Left lung (tissue), 10 donors: Measurements from ENCODE around the gene CCDC85C. TPM values are rescaled to one million over a fixed set of nuclear protein-coding genes. Genes with fewer than 3 reads are reported as not detected.

ENCODE experiments used
- ATAC-seq: fragments of 200-7000 bp; cut with Tn5 transposase; one replicate; pipeline ENCODE4 v1.9.1; 2020; ENCODE audit warnings: moderate library complexity
- DNase-seq, 4 donors: peaks; one replicate each; pipeline ENCODE4 v3.0.0-alpha.2; 2013 to 2020
- H3K27ac ChIP-seq, 2 donors: fragments of 200-600 bp; sonication (generic) in 1 of 2; one replicate each; pipeline versions ENCODE4 v1.5.0 to v1.8.0; 2020 to 2021
- H3K27me3 ChIP-seq, 2 donors: fragments of 200-600 bp; sonication (generic) in 1 of 2; one replicate each; pipeline versions ENCODE4 v1.5.0 to v1.8.0; 2020 to 2021
- H3K36me3 ChIP-seq, 2 donors: fragments of 200-600 bp; sonication (generic) in 1 of 2; one replicate each; pipeline versions ENCODE4 v1.5.0 to v1.8.0; 2020 to 2021
- H3K4me1 ChIP-seq, 2 donors: fragments of 200-600 bp; one replicate each; pipeline ENCODE4 v1.8.0; 2021
- H3K4me3 ChIP-seq, 2 donors: fragments of 200-600 bp; sonication (generic) in 1 of 2; one replicate each; pipeline versions ENCODE4 v1.5.0 to v1.8.0; 2020 to 2021; ENCODE audit warnings: mild to moderate bottlenecking in 1 of 2
- H3K9me3 ChIP-seq, 2 donors: fragments of 200-600 bp; sonication (generic) in 1 of 2; one replicate each; pipeline versions ENCODE4 v1.5.0 to v1.8.0; 2020 to 2021
- CTCF ChIP-seq, 2 donors: fragments of 200-600 bp; sonication (generic) in 1 of 2; IDR thresholded peaks; one replicate each; pipeline versions ENCODE4 v1.5.0 to v1.8.0; 2021; ENCODE audit warnings: antibody characterized with exemption in 2 of 2
- intact Hi-C, 2 donors: fragments of 100-400 bp; cut with DNase I; formaldehyde crosslinking; loops; one replicate each; pipeline versions ENCODE4 v1.11.2 to v1.14.2; 2022
- polyA plus RNA-seq, 6 donors: library from polyadenylated mRNA; unstranded; fragments of 120-200 nt; gene quantifications; one replicate each; pipeline ENCODE4 v1.2.1, GENCODE V29; 2013; ENCODE audit not compliant: insufficient read length in 6 of 6
- total RNA-seq, 2 donors: library from RNA; stranded (reverse); fragmentation: NEBNext Ultra II Directional; extraction: Animal tissue kit (Norgen Biotek cat#: 25700); gene quantifications; one replicate each; pipeline ENCODE4 v1.2.1, GENCODE V29; 2021
- donor health status: DM: no; HTN: yes; CAD: no.
- donor health status: DM: no; HTN: no; CAD: no.

The CCDC85C gene
- total and polyA plus RNA-seq, 8 donors, result 6.3 to 19.0 (median 13.2) TPM

- Histone ChIP-seq H3K27me3 (no peaks in the 10 kb centered on the region), H3K4me1 (peaks cover 0 to 4% of the 10 kb centered on the region in 2 donors), H3K36me3 (no peaks in the 10 kb centered on the region), H3K9me3 (no peaks in the 10 kb centered on the region), H3K27ac (no peak overlapping the region), H3K4me3 (no peak overlapping the region)
- intact Hi-C loops, result no loop called here
- DNase-seq (no peak), ATAC-seq (no peak)
- no peak for TF ChIP-seq CTCF (IDR thresholded peaks at IDR 0.05)
Measured at GRCh38 chr14:99546234-99546879, 57.6 kb downstream of the CCDC85C start.

DNA sequence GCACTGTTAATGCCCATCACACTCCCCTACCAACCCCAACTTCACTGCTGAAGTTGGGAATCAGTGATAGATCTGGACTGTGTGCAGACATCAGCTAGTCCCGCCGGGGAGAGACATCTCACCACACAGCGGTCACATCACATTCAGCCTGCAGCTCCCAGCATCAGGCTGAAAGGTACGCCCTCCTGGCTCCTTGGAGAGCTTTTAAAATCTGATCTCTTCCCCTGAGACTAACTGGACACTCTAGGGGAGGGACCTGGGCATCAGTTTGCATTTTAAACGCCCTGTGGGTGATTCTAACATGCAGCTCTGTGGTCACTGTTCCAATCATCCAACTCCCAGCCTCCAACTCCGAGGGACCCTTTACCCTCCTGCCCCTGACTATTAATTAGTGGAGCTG is 58.4 kb downstream of the CCDC85C start:
- no peak overlapping the region for H3K4me3 ChIP-seq
- peaks cover 0 to 5% of the 10 kb centered on the region in 2 donors for H3K4me1 ChIP-seq
- no peak for DNase-seq
- no peaks in the 10 kb centered on the region for H3K27me3 ChIP-seq
- no peaks in the 10 kb centered on the region for H3K9me3 ChIP-seq
- H3K36me3 ChIP-seq, result no peaks in the 10 kb centered on the region
- intact Hi-C loops, result no loop called here
- H3K27ac ChIP-seq, result no peak overlapping the region
- no peak for ATAC-seq
- no peak for TF ChIP-seq CTCF (IDR thresholded peaks at IDR 0.05)

DNA sequence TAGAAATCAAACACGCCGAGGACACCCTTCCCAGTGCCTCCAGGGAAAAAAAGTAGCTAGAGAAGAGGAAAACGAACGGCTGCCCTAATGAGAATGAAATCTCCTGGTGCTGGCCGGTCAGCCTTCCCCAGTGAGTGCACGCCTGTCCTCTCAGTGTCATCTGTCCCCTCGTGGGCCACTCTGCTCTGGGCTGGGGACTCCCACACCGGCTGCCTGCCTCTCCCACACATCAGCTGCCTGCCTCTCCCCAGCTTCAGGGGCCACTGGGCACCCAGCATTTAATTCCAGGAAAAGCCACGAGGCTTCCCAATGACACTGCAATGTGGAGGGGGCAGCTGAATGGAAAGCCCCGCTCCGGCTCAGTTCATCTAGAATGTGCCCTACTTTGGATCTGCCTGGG is 59.0 kb downstream of the CCDC85C start:
- Histone ChIP-seq H3K9me3 (no peaks in the 10 kb centered on the region), H3K36me3 (no peaks in the 10 kb centered on the region), H3K27ac (no peak overlapping the region), H3K4me1 (peaks cover 0 to 10% of the 10 kb centered on the region in 2 donors), H3K27me3 (no peaks in the 10 kb centered on the region), H3K4me3 (no peak overlapping the region)
- ATAC-seq (no peak), DNase-seq (no peak)
- intact Hi-C loops, result no loop called here
- no peak for TF ChIP-seq CTCF (IDR thresholded peaks at IDR 0.05)

DNA sequence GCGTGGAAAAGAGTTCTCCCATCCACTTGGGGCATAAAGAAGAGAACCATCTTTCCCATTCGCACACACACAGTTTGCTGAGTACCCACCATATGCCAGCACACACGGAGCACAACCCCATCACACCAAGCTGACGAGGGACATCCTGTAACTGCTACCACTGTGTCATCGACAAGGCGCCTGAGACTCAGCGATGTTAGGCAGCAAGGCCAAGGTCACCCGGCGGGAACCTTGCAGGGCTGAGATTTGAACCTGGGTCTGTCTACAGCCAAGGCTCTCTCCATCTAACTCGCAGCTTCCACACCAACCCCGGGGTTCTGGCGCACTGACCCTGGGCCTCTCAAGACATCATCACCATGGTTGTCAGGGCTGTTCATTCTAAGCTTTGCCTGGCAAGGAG is 60.0 kb downstream of the CCDC85C start:
- Histone ChIP-seq H3K4me1 (peaks cover 0 to 10% of the 10 kb centered on the region in 2 donors), H3K36me3 (no peaks in the 10 kb centered on the region), H3K27me3 (no peaks in the 10 kb centered on the region), H3K4me3 (no peak overlapping the region), H3K9me3 (no peaks in the 10 kb centered on the region), H3K27ac (no peak overlapping the region)
- intact Hi-C loops, result no loop called here
- DNase-seq, result no peak
- no peak for ATAC-seq
- no peak for TF ChIP-seq CTCF (IDR thresholded peaks at IDR 0.05)

GRCh38 chr14:99543370-99543769 is 60.6 kb downstream of the CCDC85C start:
- intact Hi-C loops, result no loop called here
- Histone ChIP-seq H3K4me1 (peaks cover 0 to 10% of the 10 kb centered on the region in 2 donors), H3K36me3 (no peaks in the 10 kb centered on the region), H3K27ac (no peak overlapping the region), H3K9me3 (no peaks in the 10 kb centered on the region), H3K4me3 (no peak overlapping the region), H3K27me3 (no peaks in the 10 kb centered on the region)
- TF ChIP-seq CTCF (IDR thresholded peaks at IDR 0.05), result no peak
- ATAC-seq (no peak), DNase-seq (no peak)
